ENCODE data around the gene DLG3.
A peak's percentile ranks its signal among the peaks of the same experiment; 100 is the strongest.
"Not testable (repeated sequence)": the region's sequence is repeated elsewhere in the genome, so short reads cannot be mapped to it uniquely, and the experiment has no call there.

DLG3 gene

GRCh38 chrX:70444326-70444945 is at the start of gene DLG3:
Gene DLG3 (plus strand): TSS chrX:70444835. CDS start chrX:70445202, 367 bp downstream.
- DNase-seq = peak in 1 of 2 experiments; percentile 51

GRCh38 chrX:70398899-70399298 is 45.7 kb upstream of the DLG3 start:
- no peak for DNase-seq

DNA sequence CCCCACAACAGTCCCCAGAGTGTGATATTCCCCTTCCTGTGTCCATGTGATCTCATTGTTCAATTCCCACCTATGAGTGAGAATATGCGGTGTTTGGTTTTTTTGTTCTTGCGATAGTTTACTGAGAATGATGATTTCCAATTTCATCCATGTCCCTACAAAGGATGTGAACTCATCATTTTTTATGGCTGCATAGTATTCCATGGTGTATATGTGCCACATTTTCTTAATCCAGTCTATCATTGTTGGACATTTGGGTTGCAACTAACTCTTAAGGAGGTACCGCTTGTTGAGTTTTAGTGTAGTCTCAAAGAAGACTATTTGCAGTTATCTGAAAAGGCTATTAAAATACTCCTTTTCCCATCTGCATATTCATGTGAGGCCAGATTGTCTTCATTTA is 44.5 kb upstream of the DLG3 start:
- not testable (repeated sequence) for DNase-seq

- no peak for DNase-seq
These were observed 41.9 kb upstream of the DLG3 start for GRCh38 chrX:70402721-70403120.

- DNase-seq = no peak
These were observed 39.6 kb upstream of the DLG3 start for GRCh38 chrX:70405003-70405402.

DNA sequence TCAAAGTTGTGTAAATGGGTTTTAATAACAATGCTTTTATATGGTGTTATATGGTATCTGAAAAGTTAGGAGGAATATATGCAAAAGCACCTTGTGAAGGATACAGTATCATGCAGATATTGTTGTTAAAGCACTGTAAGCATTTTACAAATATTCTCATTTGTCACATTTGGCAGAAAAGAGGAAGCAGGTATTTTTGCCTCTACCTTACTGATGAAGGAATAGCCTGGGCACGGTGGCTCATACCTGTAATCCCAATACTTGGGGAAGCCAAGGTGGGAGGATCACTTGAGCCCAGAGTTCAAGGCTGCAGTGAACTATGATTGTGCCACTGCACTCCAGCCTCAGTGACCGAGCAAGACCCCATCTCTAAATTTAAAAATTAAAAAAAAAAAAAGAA is 33.7 kb upstream of the DLG3 start:
- DNase-seq = no peak

- DNase-seq = no peak
These were observed 33.2 kb upstream of the DLG3 start for GRCh38 chrX:70411475-70411874.

- DNase-seq = no peak
These were observed 23.0 kb upstream of the DLG3 start for GRCh38 chrX:70421618-70422017.

- DNase-seq = no peak
These were observed 21.7 kb upstream of the DLG3 start, which contains the start of gene GDPD2 for GRCh38 chrX:70422851-70423341. Gene GDPD2 (plus strand): TSS chrX:70423314. CDS start chrX:70424985, 1,671 bp downstream.

DNA sequence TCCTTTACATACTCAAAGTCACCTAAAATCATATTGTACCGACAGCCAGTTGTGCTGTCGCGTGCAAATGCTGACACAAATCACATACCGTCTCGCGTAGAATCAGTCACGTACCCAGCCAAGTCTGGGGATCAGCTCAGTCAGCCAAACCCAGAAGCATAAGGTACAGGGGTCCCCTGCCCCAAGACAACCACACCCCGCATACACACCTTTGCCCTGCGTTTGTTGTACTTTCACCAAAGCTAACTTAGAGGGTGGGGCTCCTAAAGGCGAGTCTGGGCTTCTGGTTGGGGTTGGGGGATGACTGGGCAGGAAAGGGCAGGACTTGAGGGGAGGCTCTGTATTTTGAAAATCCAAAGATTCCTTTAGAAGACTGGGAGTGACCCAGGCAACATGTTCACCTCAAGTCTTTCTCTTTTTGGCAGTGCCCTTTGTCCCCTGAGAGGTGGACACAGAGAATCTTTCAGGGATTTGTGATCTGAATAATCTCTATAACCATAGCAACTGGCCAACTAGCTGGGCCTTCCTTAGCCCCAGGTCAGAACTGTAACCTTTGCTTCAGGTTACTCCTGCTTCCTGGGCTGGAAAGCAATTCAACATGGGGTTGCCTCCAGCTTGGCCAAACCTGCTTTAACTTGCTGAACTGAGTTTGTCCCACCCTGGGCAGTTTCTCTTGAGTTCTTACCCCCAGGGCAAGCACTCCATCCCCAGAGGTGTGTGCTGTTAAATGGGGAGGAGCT is 20.5 kb upstream of the DLG3 start:
- DNase-seq = no peak

DNA sequence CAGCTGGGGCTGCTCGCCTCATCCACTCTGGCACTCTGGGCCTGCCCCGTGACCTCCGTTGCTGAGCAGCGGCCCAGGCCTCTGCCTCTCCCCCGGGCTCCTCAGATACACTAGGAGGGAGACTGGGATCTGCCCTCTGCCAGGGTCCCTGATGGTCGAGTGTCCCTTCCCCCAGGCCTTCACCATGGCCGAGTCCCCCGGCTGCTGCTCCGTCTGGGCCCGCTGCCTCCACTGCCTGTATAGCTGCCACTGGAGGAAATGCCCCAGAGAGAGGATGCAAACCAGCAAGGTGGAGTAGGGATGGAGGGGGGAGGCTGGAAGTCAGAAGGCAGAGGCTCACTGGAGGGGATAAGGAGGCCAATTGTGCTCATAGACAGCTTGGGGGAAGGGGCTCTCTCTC is 19.8 kb upstream of the DLG3 start:
- no peak for DNase-seq

GRCh38 chrX:70426286-70427278 is 18.1 kb upstream of the DLG3 start:
- no peak for DNase-seq

- no peak for DNase-seq
These were observed 17.3 kb upstream of the DLG3 start for GRCh38 chrX:70427365-70427764.

DNA sequence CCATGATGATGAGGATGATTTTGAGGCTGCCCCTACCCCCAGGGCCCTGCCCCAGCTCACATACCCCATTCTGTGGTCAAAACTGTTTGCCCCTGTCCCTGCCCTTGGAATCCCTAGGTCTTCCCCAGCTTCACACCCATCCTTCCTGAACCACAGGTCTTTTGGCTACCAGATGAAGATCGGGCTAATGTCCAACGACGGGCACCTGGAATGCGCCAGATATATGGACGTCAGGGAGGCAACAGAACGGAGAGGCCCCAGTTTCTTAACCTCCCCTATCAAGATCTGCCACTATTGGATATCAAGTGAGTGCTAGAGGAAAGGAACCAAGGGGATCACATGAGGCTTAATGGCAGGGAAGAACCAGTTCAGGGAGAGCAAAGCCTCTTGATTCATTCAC is 14.9 kb upstream of the DLG3 start:
- DNase-seq = no peak

DNA sequence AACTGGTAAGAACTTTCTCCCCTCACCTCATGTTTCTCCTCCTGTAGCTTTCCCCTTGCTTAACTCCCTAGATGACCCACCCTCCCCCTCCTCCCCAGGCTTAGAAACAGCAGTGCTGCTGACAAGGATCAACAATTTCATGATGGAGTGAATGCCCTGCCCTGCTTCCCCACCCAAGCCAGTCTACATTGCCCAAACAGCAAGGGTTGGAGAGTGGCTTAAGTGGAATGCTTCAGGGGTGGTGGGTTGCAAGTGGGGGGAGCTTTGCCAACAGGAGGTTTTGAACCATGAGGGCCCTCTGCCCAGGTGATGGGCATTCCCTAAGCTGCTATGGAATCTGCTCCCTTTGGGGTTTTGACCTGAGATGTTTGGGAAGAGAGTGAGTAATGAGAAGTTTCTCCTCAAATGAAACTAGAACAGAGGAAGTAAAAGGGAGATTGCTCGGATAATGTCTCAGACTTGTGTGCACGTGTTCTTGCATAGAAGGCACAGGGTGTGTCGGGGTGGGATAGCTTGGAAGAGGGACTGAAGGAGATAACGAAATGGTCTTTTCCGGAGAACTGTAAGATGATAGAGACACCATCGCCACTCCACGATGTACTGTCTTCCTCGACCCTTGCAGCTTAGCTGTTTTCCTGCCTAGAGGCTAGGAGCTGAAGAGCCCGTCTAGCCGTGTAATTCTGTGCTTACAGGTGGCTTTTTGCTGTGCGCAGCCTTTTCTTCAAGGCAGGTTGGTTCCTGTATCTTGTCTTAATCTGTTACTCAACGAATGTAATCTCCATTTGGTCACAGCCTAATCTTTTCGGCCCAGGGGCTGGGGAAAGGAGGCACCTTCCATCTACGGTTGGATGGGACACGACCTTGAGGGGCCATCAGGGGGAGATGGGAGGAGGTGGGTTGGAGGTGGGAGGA is 11.4 kb upstream of the DLG3 start:
- no peak for DNase-seq

DNA sequence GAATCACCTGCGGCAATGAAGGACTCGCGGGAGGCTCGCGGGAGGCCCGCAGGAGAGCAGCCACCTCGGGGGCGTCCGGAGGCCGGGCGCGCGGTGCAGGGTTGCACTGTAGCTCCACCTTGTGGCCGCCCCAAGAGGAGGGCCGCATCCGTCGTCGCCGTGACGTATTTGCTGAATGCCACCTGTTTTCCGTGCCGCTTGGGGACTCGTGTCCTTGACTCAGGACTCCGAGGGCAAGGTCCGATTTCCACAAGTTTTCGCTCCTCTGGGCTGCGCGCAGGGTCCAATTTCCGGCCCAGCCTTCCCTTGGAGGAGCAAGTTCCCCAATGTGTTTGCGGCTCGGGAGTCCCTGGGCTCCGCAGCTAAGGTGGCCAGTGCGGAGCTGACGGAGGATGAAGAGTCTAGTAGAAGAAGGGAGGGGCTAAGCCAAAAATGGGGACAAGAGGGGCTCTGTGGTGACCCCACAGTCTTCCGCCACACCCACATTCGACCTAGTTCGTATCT is 10.7 kb upstream of the DLG3 start:
- peak; percentile 76 to 83 for DNase-seq

GRCh38 chrX:70434352-70434866 is 10.2 kb upstream of the DLG3 start:
- peak; percentile 77 to 80 for DNase-seq

GRCh38 chrX:70434914-70435586 is 9.6 kb upstream of the DLG3 start:
- DNase-seq = no peak

GRCh38 chrX:70436343-70436742 is 8.3 kb upstream of the DLG3 start:
- no peak for DNase-seq

DNA sequence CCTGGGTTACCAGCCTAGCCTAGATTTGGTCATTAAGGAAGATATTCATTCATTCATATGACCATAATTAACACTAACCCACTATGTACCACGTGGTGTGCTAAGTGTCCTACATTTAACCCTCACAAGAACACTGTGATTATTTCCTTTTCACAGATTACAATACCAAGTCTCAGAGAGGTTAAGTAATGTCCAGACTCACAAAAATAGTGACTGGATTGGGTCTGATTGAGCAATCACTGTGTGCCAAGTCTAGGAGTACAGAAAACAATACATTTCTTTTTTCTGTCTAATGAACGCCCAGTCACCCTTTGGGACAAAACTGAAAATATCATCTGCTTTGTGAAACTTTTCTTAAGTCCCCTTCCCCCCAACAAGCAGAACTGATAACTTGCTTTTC is 7.6 kb upstream of the DLG3 start:
- no peak for DNase-seq
